Measurements from ENCODE around the gene RPS6KA2. TPM values are rescaled to one million over a fixed set of nuclear protein-coding genes. Genes with fewer than 3 reads are reported as not detected.

RPS6KA2 gene
- total and polyA plus RNA-seq, 2 experiments from 2014 or later = 12.5 to 25.3 TPM

DNA sequence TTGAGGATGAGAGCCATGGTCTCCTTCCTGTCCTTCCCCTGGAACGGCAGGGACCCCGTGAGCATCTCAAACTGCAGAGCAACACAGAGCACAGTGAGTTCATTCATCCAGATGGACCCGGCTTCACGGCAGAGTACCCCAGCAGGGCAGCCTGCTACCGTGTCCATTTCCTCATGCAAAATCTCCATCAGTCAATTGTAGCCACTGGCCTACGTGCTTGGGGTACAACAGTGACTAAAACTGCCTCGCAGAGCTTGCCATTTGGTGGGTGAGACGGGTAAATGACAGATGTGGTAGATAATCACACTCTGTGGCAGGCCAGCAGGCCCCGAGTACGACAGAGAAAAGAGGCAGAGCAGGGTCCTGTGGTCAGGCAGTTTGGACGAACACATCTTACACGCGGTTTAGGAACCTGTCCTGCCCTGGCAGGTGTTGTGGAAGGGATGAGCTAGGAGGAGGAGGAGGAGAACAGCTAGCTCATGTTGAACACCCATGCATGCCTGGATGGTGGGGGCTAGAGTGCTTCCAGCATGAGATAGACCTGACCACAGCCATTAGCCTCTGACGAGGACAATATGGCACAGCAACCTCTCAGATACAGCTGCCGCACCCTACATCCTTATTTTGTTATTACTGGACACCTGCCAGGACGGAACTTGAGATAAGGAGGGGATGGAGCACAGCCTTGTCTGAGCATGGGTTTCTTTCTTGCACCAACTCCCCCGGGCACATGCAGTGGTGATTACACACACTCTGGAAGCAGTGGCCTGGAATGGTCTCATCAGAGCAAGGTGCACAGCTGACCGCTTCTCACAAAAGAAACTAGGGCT lies 136.2 kb downstream of the RPS6KA2 start:
- Histone ChIP-seq H3F3A (replicated peaks; ENCODE audit: low read depth) (no peaks in the 10 kb centered on the region), H3K36me3 (ENCODE audit: insufficient read depth) (0 out of 2 replicates have a peak, but pooled peaks cover 4% of the 10 kb centered on the region), H3K79me2 (replicated peaks; ENCODE audit: insufficient read depth) (no peaks in the 10 kb centered on the region), H3K27ac (ENCODE audit: low read depth) (0 out of 2 replicates have a peak overlapping the region, but pooled peaks have one; percentile 45), H3K4me3 (no peak overlapping the region), H3K27me3 (ENCODE audit: insufficient read depth) (no peaks in the 10 kb centered on the region), H3K4me1 (ENCODE audit: insufficient read depth) (peaks cover 11% of the 10 kb centered on the region), H4K20me1 (replicated peaks; ENCODE audit: insufficient read depth) (no peaks in the 10 kb centered on the region), H3K4me2 (no peak overlapping the region), H2AFZ (no peak overlapping the region), H3K9me2 (ENCODE audit: insufficient read depth) (no peaks in the 10 kb centered on the region)
- H3K27me3 Mint-ChIP-seq (ENCODE audit: insufficient read depth, low read depth, poor library complexity) = peaks cover 10% of the 10 kb centered on the region
- H3K36me3 Mint-ChIP-seq (ENCODE audit: low read depth) = peaks cover 33% of the 10 kb centered on the region
- H3K4me1 Mint-ChIP-seq = peaks cover 23% of the 10 kb centered on the region
- no peak overlapping the region for H3K4me3 Mint-ChIP-seq
- no peak for DNase-seq (ENCODE audit: low spot score)
- H3K27ac Mint-ChIP-seq = no peak overlapping the region; the same call in 1 of the 2 replicates
- H3K9me3 Mint-ChIP-seq = no peaks in the 10 kb centered on the region
- TF ChIP-seq, protein P1, sequence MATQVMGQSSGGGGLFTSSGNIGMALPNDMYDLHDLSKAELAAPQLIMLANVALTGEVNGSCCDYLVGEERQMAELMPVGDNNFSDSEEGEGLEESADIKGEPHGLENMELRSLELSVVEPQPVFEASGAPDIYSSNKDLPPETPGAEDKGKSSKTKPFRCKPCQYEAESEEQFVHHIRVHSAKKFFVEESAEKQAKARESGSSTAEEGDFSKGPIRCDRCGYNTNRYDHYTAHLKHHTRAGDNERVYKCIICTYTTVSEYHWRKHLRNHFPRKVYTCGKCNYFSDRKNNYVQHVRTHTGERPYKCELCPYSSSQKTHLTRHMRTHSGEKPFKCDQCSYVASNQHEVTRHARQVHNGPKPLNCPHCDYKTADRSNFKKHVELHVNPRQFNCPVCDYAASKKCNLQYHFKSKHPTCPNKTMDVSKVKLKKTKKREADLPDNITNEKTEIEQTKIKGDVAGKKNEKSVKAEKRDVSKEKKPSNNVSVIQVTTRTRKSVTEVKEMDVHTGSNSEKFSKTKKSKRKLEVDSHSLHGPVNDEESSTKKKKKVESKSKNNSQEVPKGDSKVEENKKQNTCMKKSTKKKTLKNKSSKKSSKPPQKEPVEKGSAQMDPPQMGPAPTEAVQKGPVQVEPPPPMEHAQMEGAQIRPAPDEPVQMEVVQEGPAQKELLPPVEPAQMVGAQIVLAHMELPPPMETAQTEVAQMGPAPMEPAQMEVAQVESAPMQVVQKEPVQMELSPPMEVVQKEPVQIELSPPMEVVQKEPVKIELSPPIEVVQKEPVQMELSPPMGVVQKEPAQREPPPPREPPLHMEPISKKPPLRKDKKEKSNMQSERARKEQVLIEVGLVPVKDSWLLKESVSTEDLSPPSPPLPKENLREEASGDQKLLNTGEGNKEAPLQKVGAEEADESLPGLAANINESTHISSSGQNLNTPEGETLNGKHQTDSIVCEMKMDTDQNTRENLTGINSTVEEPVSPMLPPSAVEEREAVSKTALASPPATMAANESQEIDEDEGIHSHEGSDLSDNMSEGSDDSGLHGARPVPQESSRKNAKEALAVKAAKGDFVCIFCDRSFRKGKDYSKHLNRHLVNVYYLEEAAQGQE (IDR thresholded peaks at IDR 0.05; ENCODE audit: unreplicated experiment) = no peak
- no peak for TF ChIP-seq STAT1 (IDR thresholded peaks at IDR 0.05; ENCODE audit: unreplicated experiment)
- TF ChIP-seq, protein P2, sequence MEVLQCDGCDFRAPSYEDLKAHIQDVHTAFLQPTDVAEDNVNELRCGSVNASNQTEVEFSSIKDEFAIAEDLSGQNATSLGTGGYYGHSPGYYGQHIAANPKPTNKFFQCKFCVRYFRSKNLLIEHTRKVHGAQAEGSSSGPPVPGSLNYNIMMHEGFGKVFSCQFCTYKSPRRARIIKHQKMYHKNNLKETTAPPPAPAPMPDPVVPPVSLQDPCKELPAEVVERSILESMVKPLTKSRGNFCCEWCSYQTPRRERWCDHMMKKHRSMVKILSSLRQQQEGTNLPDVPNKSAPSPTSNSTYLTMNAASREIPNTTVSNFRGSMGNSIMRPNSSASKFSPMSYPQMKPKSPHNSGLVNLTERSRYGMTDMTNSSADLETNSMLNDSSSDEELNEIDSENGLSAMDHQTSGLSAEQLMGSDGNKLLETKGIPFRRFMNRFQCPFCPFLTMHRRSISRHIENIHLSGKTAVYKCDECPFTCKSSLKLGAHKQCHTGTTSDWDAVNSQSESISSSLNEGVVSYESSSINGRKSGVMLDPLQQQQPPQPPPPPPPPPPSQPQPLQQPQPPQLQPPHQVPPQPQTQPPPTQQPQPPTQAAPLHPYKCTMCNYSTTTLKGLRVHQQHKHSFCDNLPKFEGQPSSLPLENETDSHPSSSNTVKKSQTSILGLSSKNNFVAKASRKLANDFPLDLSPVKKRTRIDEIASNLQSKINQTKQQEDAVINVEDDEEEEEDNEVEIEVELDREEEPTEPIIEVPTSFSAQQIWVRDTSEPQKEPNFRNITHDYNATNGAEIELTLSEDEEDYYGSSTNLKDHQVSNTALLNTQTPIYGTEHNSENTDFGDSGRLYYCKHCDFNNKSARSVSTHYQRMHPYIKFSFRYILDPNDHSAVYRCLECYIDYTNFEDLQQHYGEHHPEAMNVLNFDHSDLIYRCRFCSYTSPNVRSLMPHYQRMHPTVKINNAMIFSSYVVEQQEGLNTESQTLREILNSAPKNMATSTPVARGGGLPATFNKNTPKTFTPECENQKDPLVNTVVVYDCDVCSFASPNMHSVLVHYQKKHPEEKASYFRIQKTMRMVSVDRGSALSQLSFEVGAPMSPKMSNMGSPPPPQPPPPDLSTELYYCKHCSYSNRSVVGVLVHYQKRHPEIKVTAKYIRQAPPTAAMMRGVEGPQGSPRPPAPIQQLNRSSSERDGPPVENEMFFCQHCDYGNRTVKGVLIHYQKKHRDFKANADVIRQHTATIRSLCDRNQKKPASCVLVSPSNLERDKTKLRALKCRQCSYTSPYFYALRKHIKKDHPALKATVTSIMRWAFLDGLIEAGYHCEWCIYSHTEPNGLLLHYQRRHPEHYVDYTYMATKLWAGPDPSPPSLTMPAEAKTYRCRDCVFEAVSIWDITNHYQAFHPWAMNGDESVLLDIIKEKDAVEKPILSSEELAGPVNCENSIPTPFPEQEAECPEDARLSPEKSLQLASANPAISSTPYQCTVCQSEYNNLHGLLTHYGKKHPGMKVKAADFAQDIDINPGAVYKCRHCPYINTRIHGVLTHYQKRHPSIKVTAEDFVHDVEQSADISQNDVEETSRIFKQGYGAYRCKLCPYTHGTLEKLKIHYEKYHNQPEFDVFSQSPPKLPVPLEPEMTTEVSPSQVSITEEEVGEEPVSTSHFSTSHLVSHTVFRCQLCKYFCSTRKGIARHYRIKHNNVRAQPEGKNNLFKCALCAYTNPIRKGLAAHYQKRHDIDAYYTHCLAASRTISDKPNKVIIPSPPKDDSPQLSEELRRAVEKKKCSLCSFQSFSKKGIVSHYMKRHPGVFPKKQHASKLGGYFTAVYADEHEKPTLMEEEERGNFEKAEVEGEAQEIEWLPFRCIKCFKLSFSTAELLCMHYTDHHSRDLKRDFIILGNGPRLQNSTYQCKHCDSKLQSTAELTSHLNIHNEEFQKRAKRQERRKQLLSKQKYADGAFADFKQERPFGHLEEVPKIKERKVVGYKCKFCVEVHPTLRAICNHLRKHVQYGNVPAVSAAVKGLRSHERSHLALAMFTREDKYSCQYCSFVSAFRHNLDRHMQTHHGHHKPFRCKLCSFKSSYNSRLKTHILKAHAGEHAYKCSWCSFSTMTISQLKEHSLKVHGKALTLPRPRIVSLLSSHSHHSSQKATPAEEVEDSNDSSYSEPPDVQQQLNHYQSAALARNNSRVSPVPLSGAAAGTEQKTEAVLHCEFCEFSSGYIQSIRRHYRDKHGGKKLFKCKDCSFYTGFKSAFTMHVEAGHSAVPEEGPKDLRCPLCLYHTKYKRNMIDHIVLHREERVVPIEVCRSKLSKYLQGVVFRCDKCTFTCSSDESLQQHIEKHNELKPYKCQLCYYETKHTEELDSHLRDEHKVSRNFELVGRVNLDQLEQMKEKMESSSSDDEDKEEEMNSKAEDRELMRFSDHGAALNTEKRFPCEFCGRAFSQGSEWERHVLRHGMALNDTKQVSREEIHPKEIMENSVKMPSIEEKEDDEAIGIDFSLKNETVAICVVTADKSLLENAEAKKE (CRISPR knock-in tag; IDR thresholded peaks at IDR 0.05) = no peak
- TF ChIP-seq, protein P3, sequence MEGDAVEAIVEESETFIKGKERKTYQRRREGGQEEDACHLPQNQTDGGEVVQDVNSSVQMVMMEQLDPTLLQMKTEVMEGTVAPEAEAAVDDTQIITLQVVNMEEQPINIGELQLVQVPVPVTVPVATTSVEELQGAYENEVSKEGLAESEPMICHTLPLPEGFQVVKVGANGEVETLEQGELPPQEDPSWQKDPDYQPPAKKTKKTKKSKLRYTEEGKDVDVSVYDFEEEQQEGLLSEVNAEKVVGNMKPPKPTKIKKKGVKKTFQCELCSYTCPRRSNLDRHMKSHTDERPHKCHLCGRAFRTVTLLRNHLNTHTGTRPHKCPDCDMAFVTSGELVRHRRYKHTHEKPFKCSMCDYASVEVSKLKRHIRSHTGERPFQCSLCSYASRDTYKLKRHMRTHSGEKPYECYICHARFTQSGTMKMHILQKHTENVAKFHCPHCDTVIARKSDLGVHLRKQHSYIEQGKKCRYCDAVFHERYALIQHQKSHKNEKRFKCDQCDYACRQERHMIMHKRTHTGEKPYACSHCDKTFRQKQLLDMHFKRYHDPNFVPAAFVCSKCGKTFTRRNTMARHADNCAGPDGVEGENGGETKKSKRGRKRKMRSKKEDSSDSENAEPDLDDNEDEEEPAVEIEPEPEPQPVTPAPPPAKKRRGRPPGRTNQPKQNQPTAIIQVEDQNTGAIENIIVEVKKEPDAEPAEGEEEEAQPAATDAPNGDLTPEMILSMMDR (conservative IDR thresholded peaks at IDR 0.05; ENCODE audit: low read depth in 2 of 2) = no peak
- TF ChIP-seq ZNF114 (CRISPR knock-in tag; IDR thresholded peaks at IDR 0.05) = no peak
- no peak for TF ChIP-seq CREB1 (CRISPR knock-in tag; IDR thresholded peaks at IDR 0.05; ENCODE audit: low read depth)
- TF ChIP-seq EZH2 (IDR thresholded peaks at IDR 0.05; ENCODE audit: low read depth, unreplicated experiment) = no peak
- no peak for TF ChIP-seq ZNF331 (CRISPR knock-in tag; IDR thresholded peaks at IDR 0.05; ENCODE audit: low read depth)
- TF ChIP-seq NANOG (IDR thresholded peaks at IDR 0.05; ENCODE audit: borderline replicate concordance) = no peak
- TF ChIP-seq, protein P4, sequence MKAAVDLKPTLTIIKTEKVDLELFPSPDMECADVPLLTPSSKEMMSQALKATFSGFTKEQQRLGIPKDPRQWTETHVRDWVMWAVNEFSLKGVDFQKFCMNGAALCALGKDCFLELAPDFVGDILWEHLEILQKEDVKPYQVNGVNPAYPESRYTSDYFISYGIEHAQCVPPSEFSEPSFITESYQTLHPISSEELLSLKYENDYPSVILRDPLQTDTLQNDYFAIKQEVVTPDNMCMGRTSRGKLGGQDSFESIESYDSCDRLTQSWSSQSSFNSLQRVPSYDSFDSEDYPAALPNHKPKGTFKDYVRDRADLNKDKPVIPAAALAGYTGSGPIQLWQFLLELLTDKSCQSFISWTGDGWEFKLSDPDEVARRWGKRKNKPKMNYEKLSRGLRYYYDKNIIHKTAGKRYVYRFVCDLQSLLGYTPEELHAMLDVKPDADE (IDR thresholded peaks at IDR 0.05) = no peak
- no peak for TF ChIP-seq POLR2AphosphoS5 (IDR thresholded peaks at IDR 0.05; ENCODE audit: low read depth)
- TF ChIP-seq EZH2phosphoT487 (IDR thresholded peaks at IDR 0.05; ENCODE audit: unreplicated experiment) = no peak
- no peak for TF ChIP-seq JUNB (IDR thresholded peaks at IDR 0.05; ENCODE audit: unreplicated experiment)
- ATAC-seq = no peak
